Hepatocyte (in vitro differentiated cells): ENCODE measurements around the gene CHRNA4. TPM values are rescaled to one million over a fixed set of nuclear protein-coding genes. Genes with fewer than 3 reads are reported as not detected.

Experiments used
- DNase-seq: peaks from one replicate; pipeline ENCODE4 v3.0.0-alpha.2; 2016; ENCODE audit warnings: low spot score
- H2AFZ ChIP-seq: fragments of 200-600 bp; sonication (generic); 2 replicates; pipeline ENCODE4 v1.6.0; 2016; ENCODE audit warnings: antibody characterized with exemption, mild to moderate bottlenecking
- H3K27ac ChIP-seq: fragments of 200-600 bp; sonication (generic); 2 replicates; pipeline ENCODE4 v1.5.1; 2016; ENCODE audit warnings: mild to moderate bottlenecking
- H3K27me3 ChIP-seq: fragments of 200-600 bp; sonication (generic); 2 replicates; pipeline ENCODE4 v1.6.1; 2016
- H3K36me3 ChIP-seq: fragments of 200-600 bp; sonication (generic); replicated peaks from 2 replicates; pipeline ENCODE4 v1.5.1; 2016; ENCODE audit warnings: low read depth; ENCODE audit not compliant: insufficient read depth
- H3K4me1 ChIP-seq: fragments of 200-600 bp; sonication (generic); 2 replicates; pipeline ENCODE4 v1.5.1; 2016; ENCODE audit warnings: mild to moderate bottlenecking, moderate library complexity; ENCODE audit not compliant: insufficient read depth
- H3K4me2 ChIP-seq: fragments of 200-600 bp; sonication (generic); 2 replicates; pipeline ENCODE4 v1.6.0; 2016
- H3K4me3 ChIP-seq: fragments of 200-600 bp; sonication (generic); 2 replicates; pipeline ENCODE4 v1.5.1; 2016; ENCODE audit warnings: mild to moderate bottlenecking
- H3K79me2 ChIP-seq: fragments of 200-600 bp; sonication (generic); 2 replicates; pipeline ENCODE4 v1.6.0; 2017; ENCODE audit warnings: mild to moderate bottlenecking
- H3K9me2 ChIP-seq: fragments of 200-600 bp; sonication (generic); replicated peaks from 2 replicates; pipeline ENCODE4 v1.6.0; 2017; ENCODE audit warnings: mild to moderate bottlenecking; ENCODE audit not compliant: insufficient read depth
- H3K9me3 ChIP-seq: fragments of 200-600 bp; sonication (generic); 2 replicates; pipeline ENCODE4 v1.5.1; 2016; ENCODE audit warnings: low read depth, mild to moderate bottlenecking
- H4K20me1 ChIP-seq: fragments of 200-600 bp; sonication (generic); 2 replicates; pipeline ENCODE4 v1.6.0; 2016; ENCODE audit warnings: mild to moderate bottlenecking; ENCODE audit not compliant: insufficient read depth, poor library complexity, severe bottlenecking
- CTCF ChIP-seq: fragments of 200-600 bp; sonication (generic); IDR thresholded peaks from 2 replicates; pipeline ENCODE4 v1.5.1; 2016; ENCODE audit warnings: antibody characterized with exemption, mild to moderate bottlenecking; ENCODE audit not compliant: poor library complexity
- EZH2 ChIP-seq: fragments of 200-600 bp; sonication (generic); IDR thresholded peaks from 2 replicates; pipeline ENCODE4 v1.6.1; 2016; ENCODE audit warnings: antibody characterized with exemption, mild to moderate bottlenecking, borderline replicate concordance
- EZH2phosphoT487 ChIP-seq: fragments of 200-600 bp; sonication (generic); IDR thresholded peaks from one replicate; pipeline ENCODE4 v1.6.1; 2018; ENCODE audit warnings: antibody characterized with exemption, mild to moderate bottlenecking, low read depth, moderate library complexity; ENCODE audit not compliant: unreplicated experiment, severe bottlenecking
- WGBS: methylation state at CpG from one replicate; pipeline ENCODE4 v1.1.6; 2016; ENCODE audit warnings: low lambda C conversion rate; ENCODE audit errors: missing lambda C conversion rate; 5-methylcytosine and 5-hydroxymethylcytosine counted together
- polyA plus RNA-seq: library from polyadenylated mRNA; unstranded; fragments of >200 nt; fragmentation: Nextera tagmentation; extraction: Ambion mirVana; gene quantifications from 2 replicates; pipeline ENCODE4 v1.2.1, GENCODE V29; 2016
- total RNA-seq: library from RNA; depleted of rRNA; stranded (reverse); fragments of >200 nt; gene quantifications from 2 replicates; pipeline ENCODE4 v1.2.3, GENCODE V29; 2014

The CHRNA4 gene
- total and polyA plus RNA-seq, 2 experiments from 2014 or later = 0.25 TPM; not detected in 1

GRCh38 chr20:63309261-63310071 is 51.7 kb downstream of the CHRNA4 start:
- no peaks in the 10 kb centered on the region for H3K4me1 ChIP-seq

GRCh38 chr20:63308218-63308911 is 52.8 kb downstream of the CHRNA4 start:
- DNase-seq = no peak
- no peaks in the 10 kb centered on the region for H3K9me2 ChIP-seq
- 88% methylated on average over 27 of the region's 30 CpGs for WGBS

More at GRCh38 chr20:63309261-63310071, 51.7 kb downstream of the CHRNA4 start:
- Histone ChIP-seq H3K27ac (no peak overlapping the region), H2AFZ (no peak overlapping the region), H3K36me3 (no peaks in the 10 kb centered on the region), H3K4me3 (no peak overlapping the region), H3K27me3 (no peaks in the 10 kb centered on the region), H3K9me2 (no peaks in the 10 kb centered on the region), H4K20me1 (no peaks in the 10 kb centered on the region), H3K4me2 (no peak overlapping the region), H3K9me3 (no peaks in the 10 kb centered on the region), H3K79me2 (no peaks in the 10 kb centered on the region)
- DNase-seq = peak; percentile 74
- TF ChIP-seq EZH2phosphoT487 = no peak
- TF ChIP-seq CTCF = peak; percentile 77
- WGBS = 72% methylated on average over 29 of the region's 35 CpGs

DNA sequence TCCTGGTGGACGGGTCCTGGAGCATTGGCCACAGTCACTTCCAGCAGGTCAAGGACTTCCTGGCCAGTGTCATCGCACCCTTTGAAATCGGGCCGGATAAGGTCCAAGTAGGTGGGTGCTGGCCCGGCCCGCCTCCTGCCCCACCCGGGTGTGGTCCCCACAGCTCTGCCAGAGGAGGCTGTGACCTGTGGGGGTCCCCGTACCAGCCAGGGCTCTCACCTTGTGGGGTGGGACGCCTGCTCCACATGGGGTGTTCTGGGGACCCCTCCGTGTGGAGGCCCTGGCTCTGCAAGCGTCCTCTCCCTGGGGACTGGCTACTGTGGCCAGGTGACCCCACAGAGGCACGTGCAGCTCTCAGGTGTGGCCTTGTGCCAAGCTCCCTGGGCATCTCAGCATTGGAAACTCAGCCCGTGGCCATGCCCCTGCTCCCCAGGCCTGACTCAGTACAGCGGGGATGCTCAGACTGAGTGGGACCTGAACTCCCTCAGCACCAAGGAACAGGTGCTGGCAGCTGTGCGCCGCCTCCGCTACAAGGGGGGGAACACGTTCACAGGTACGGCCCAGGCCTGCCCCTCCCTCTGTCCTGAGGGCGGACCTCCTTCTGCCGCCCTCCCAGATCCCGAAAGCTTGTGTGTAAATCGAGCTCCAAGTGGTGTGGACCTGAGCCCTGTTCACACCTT is 53.5 kb downstream of the CHRNA4 start:
- no peaks in the 10 kb centered on the region for H3K9me2 ChIP-seq
- no peaks in the 10 kb centered on the region for H3K36me3 ChIP-seq
- H3K9me3 ChIP-seq = no peaks in the 10 kb centered on the region
- WGBS = 85% methylated on average over 22 of the region's 23 CpGs
- H2AFZ ChIP-seq = no peak overlapping the region
- no peak overlapping the region for H3K27ac ChIP-seq
- TF ChIP-seq CTCF (no peak), EZH2 (no peak), EZH2phosphoT487 (no peak)
- H4K20me1 ChIP-seq = no peaks in the 10 kb centered on the region
- H3K27me3 ChIP-seq = no peaks in the 10 kb centered on the region
- no peak overlapping the region for H3K4me2 ChIP-seq
- H3K4me3 ChIP-seq = no peak overlapping the region
- H3K79me2 ChIP-seq = no peaks in the 10 kb centered on the region
- no peak for DNase-seq
- no peaks in the 10 kb centered on the region for H3K4me1 ChIP-seq

More at GRCh38 chr20:63308218-63308911, 52.8 kb downstream of the CHRNA4 start:
- Histone ChIP-seq H3K27ac (no peak overlapping the region), H3K27me3 (no peaks in the 10 kb centered on the region), H3K79me2 (no peaks in the 10 kb centered on the region), H3K9me3 (no peaks in the 10 kb centered on the region), H3K4me1 (no peaks in the 10 kb centered on the region), H4K20me1 (no peaks in the 10 kb centered on the region), H3K36me3 (no peaks in the 10 kb centered on the region), H3K4me2 (no peak overlapping the region), H2AFZ (no peak overlapping the region), H3K4me3 (no peak overlapping the region)
- no peak for TF ChIP-seq EZH2
- TF ChIP-seq CTCF = no peak
- no peak for TF ChIP-seq EZH2phosphoT487
